DOHH2 (cell line): Measurements from ENCODE around the gene RNF123.

Source experiments
- H3F3A ChIP-seq: fragments of 200-600 bp; sonication (generic), shearing (Covaris generic); 2 replicates; pipeline ENCODE4 v1.6.0; 2016; ENCODE audit warnings: antibody characterized with exemption, mild to moderate bottlenecking; ENCODE audit not compliant: control insufficient read depth, insufficient read depth
- H3K27ac ChIP-seq: fragments of 200-600 bp; sonication (generic); 2 replicates; pipeline ENCODE4 v1.5.1; 2014; ENCODE audit warnings: low read depth, mild to moderate bottlenecking, low read length, moderate library complexity
- H3K27me3 ChIP-seq: fragments of 200-600 bp; sonication (generic); 2 replicates; pipeline ENCODE4 v1.6.1; 2014; ENCODE audit warnings: mild to moderate bottlenecking, low read length, mixed read lengths; ENCODE audit not compliant: control insufficient read depth
- H3K36me3 ChIP-seq: fragments of 200-600 bp; sonication (generic); 2 replicates; pipeline ENCODE4 v1.6.1; 2014; ENCODE audit warnings: mild to moderate bottlenecking, low read length, moderate library complexity, mixed read lengths; ENCODE audit not compliant: control insufficient read depth
- H3K4me1 ChIP-seq: fragments of 200-600 bp; sonication (generic); 2 replicates; pipeline ENCODE4 v1.6.1; 2014; ENCODE audit warnings: mild to moderate bottlenecking, low read length, mixed read lengths; ENCODE audit not compliant: control insufficient read depth
- H3K4me2 ChIP-seq: fragments of 200-600 bp; sonication (generic); 2 replicates; pipeline ENCODE4 v1.6.0; 2014; ENCODE audit warnings: mild to moderate bottlenecking, low read length, moderate library complexity
- H3K4me3 ChIP-seq: fragments of 200-600 bp; sonication (generic); 2 replicates; pipeline ENCODE4 v1.5.1; 2014; ENCODE audit warnings: mild to moderate bottlenecking, low read length, mixed read lengths
- H3K79me2 ChIP-seq: fragments of 200-600 bp; sonication (generic); 2 replicates; pipeline ENCODE4 v1.6.1; 2014; ENCODE audit warnings: mild to moderate bottlenecking, low read length, mixed read lengths; ENCODE audit not compliant: control insufficient read depth
- H3K9me2 ChIP-seq: fragments of 200-600 bp; sonication (generic); replicated peaks from 2 replicates; pipeline ENCODE4 v1.6.1; 2014; ENCODE audit warnings: mild to moderate bottlenecking, low read length, mixed read lengths; ENCODE audit not compliant: control insufficient read depth
- H3K9me3 ChIP-seq: fragments of 200-600 bp; sonication (generic); 2 replicates; pipeline ENCODE4 v1.6.1; 2014; ENCODE audit warnings: antibody characterized with exemption, low read length, mixed read lengths; ENCODE audit not compliant: control insufficient read depth, insufficient read depth
- H4K20me1 ChIP-seq: fragments of 200-600 bp; sonication (generic); 2 replicates; pipeline ENCODE4 v1.6.0; 2014; ENCODE audit warnings: low read depth, mild to moderate bottlenecking, antibody characterized with exemption, low read length, moderate library complexity; ENCODE audit not compliant: control insufficient read depth, insufficient read depth
- EZH2phosphoT487 ChIP-seq: fragments of 200-600 bp; sonication (generic); IDR thresholded peaks from 2 replicates; pipeline ENCODE4 v1.6.1; 2017; ENCODE audit warnings: borderline replicate concordance, mild to moderate bottlenecking, antibody characterized with exemption, low read length, moderate library complexity, mixed read lengths
- TF ChIP-seq, protein P1 (sequence below): fragments of 200-600 bp; sonication (generic); IDR thresholded peaks from one replicate; pipeline ENCODE4 v1.5.1; 2014; ENCODE audit warnings: antibody characterized with exemption, mild to moderate bottlenecking, low read depth, low read length; ENCODE audit not compliant: poor library complexity, severe bottlenecking

Gene RNF123

DNA sequence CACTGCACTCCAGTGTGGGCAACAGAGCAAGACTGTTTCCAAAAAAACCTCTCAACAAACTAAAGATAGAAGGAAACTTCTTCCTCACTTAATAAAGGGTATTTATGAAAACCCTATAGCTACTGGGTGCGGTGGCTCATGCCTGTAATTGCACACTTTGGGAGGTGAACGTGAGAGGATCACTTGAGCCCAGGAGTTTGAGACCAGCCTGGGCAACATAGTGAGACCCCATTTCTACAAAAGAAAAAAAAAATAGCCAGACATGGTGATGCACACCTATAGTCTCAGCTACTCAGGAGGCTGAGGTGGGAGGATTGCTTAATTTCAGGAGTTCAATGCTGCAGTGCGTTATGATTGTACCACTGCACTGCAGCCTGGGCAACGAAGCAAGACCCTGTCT lies 74.6 kb downstream of the RNF123 start:
- Histone ChIP-seq H3K4me3 (no peak overlapping the region), H3K79me2 (peaks cover 79% of the 10 kb centered on the region), H3F3A (0 out of 2 replicates have a peak, but pooled peaks cover 2% of the 10 kb centered on the region), H3K9me3 (no peaks in the 10 kb centered on the region), H3K9me2 (no peaks in the 10 kb centered on the region), H3K4me2 (no peak overlapping the region), H4K20me1 (no peaks in the 10 kb centered on the region), H3K4me1 (0 out of 2 replicates have a peak, but pooled peaks cover 2% of the 10 kb centered on the region), H3K27ac (no peak overlapping the region), H3K36me3 (no peaks in the 10 kb centered on the region; the same call in 1 of the 2 replicates), H3K27me3 (no peaks in the 10 kb centered on the region)
- no peak for TF ChIP-seq EZH2phosphoT487
- TF ChIP-seq, protein P1, sequence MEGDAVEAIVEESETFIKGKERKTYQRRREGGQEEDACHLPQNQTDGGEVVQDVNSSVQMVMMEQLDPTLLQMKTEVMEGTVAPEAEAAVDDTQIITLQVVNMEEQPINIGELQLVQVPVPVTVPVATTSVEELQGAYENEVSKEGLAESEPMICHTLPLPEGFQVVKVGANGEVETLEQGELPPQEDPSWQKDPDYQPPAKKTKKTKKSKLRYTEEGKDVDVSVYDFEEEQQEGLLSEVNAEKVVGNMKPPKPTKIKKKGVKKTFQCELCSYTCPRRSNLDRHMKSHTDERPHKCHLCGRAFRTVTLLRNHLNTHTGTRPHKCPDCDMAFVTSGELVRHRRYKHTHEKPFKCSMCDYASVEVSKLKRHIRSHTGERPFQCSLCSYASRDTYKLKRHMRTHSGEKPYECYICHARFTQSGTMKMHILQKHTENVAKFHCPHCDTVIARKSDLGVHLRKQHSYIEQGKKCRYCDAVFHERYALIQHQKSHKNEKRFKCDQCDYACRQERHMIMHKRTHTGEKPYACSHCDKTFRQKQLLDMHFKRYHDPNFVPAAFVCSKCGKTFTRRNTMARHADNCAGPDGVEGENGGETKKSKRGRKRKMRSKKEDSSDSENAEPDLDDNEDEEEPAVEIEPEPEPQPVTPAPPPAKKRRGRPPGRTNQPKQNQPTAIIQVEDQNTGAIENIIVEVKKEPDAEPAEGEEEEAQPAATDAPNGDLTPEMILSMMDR, result no peak

DNA sequence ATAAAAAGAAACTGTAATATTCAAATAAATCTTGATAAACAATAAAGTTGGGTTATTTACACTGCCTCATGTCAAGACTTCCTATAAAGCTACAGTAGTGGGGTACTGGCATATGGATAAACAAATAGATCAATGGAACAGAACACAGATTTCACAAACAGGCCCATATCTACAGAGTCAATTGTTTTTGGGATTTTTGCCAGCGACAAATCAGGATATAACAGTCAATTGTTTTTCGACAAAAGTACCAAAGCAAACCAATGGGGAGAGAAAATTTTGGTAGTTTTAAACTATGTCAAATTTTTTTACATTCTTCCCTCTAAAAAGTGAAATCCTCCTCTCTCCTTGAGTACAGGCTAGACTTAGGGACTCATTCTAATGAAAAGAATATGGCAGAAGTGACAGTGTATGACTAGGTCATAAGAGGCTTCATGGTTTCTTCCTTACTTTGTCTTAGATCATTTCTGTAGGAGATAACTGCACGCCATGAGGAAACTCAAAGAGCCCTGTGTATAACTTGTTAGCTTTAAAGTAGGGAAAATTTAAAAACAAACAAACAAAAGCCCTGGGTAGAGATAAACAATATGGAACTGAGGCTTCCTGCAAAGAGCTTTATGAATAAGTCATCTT lies 80.0 kb downstream of the RNF123 start:
- Histone ChIP-seq H3K36me3 (peaks cover 16% of the 10 kb centered on the region), H3K9me3 (no peaks in the 10 kb centered on the region), H3K4me2 (no peak overlapping the region), H3K27ac (no peak overlapping the region), H3K4me1 (peaks cover 9% of the 10 kb centered on the region), H3K79me2 (peaks cover 90% of the 10 kb centered on the region), H3K4me3 (no peak overlapping the region), H3F3A (no peaks in the 10 kb centered on the region), H3K27me3 (no peaks in the 10 kb centered on the region), H4K20me1 (peaks cover under 1% of the 10 kb centered on the region; the same call in 1 of the 2 replicates), H3K9me2 (no peaks in the 10 kb centered on the region)
- no peak for TF ChIP-seq EZH2phosphoT487
- TF ChIP-seq, protein P1, result no peak

DNA sequence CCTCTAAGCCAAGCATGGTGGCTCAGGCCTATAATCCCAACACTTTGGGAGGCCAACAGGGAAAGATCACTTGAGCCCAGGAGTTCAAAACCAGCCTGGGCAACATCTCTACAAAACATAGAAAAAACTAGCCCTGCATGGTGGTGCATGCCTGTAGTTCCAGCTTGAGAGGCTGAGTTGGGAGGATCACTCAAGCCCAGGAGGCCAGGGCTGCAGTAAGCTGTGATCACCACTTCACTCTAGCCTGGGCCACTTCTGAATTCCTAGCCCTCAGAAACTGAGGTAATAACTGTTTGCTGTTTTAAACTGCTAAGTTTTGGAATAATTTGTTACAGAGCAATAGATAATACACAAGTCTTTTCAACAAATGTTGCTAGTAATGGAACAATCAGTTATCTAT lies 80.6 kb downstream of the RNF123 start:
- Histone ChIP-seq H4K20me1 (peaks cover 2% of the 10 kb centered on the region; the same call in 1 of the 2 replicates), H3K4me2 (no peak overlapping the region), H3F3A (no peaks in the 10 kb centered on the region), H3K27ac (no peak overlapping the region), H3K4me1 (peaks cover 9% of the 10 kb centered on the region), H3K27me3 (no peaks in the 10 kb centered on the region), H3K79me2 (peaks cover 90% of the 10 kb centered on the region), H3K36me3 (peaks cover 19% of the 10 kb centered on the region), H3K4me3 (no peak overlapping the region), H3K9me2 (no peaks in the 10 kb centered on the region), H3K9me3 (no peaks in the 10 kb centered on the region)
- no peak for TF ChIP-seq EZH2phosphoT487
- TF ChIP-seq, protein P1, result no peak
